Measurements from ENCODE around the gene RSPO1.

GRCh38 chr1:37612186-37612585, 22.5 kb downstream of the RSPO1 start:
- TF ChIP-seq RXRA (IDR thresholded peaks at IDR 0.05) (no peak), SP1 (IDR thresholded peaks at IDR 0.05) (no peak), CTCF (IDR thresholded peaks at IDR 0.05; ENCODE audit: low read depth, low read length, missing input control) (no peak), YY1 (IDR thresholded peaks at IDR 0.05) (no peak), JUND (IDR thresholded peaks at IDR 0.05) (no peak), TAF1 (conservative IDR thresholded peaks at IDR 0.05) (no peak), ATF3 (IDR thresholded peaks at IDR 0.05) (no peak), RAD21 (IDR thresholded peaks at IDR 0.05) (no peak), MAX (IDR thresholded peaks at IDR 0.05) (no peak), REST (IDR thresholded peaks at IDR 0.05) (no peak)

Data from liver (tissue), 3 donors.